Neural crest cell (in vitro differentiated cells): ENCODE data around the gene YES1. TPM values are rescaled to one million over a fixed set of nuclear protein-coding genes. Genes with fewer than 3 reads are reported as not detected.

Experiments used
- DNase-seq: peaks from one replicate; pipeline ENCODE4 v3.0.0; 2021; ENCODE audit warnings: low read depth, mixed read lengths, low spot score
- H3K27ac Mint-ChIP-seq: one replicate; pipeline ENCODE4 v1.8.0; 2021; ENCODE audit warnings: mild to moderate bottlenecking, mixed read lengths; ENCODE audit not compliant: unreplicated experiment
- H3K27me3 Mint-ChIP-seq: 2 replicates; pipeline ENCODE4 v1.8.0; 2021; ENCODE audit warnings: low read depth, mild to moderate bottlenecking, mixed read lengths
- H3K36me3 Mint-ChIP-seq: 2 replicates; pipeline ENCODE4 v1.8.0; 2021; ENCODE audit warnings: low read depth, mild to moderate bottlenecking, mixed read lengths
- H3K4me1 Mint-ChIP-seq: 2 replicates; pipeline ENCODE4 v1.8.0; 2021; ENCODE audit warnings: mixed read lengths
- H3K4me3 Mint-ChIP-seq: one replicate; pipeline ENCODE4 v1.8.0; 2021; ENCODE audit warnings: mild to moderate bottlenecking, mixed read lengths
- H3K9me3 Mint-ChIP-seq: 2 replicates; pipeline ENCODE4 v1.8.0; 2021; ENCODE audit warnings: mixed read lengths
- CTCF ChIP-seq: fragments of 200-600 bp; sonication (generic); conservative IDR thresholded peaks from 2 replicates; pipeline ENCODE4 v1.5.0; 2021; ENCODE audit warnings: antibody characterized with exemption, mild to moderate bottlenecking
- total RNA-seq: library from RNA; stranded (reverse); gene quantifications from 2 replicates; pipeline ENCODE4 v1.2.1, GENCODE V29; 2021

YES1 gene
- total RNA-seq, 1 donor from 2014 or later = 54.7 TPM

- Mint-ChIP-seq H3K36me3 (peaks cover 11% of the 10 kb centered on the region), H3K27ac (no peak overlapping the region), H3K9me3 (no peaks in the 10 kb centered on the region), H3K27me3 (no peaks in the 10 kb centered on the region), H3K4me1 (no peaks in the 10 kb centered on the region), H3K4me3 (no peak overlapping the region)
- DNase-seq = no peak
- no peak for TF ChIP-seq CTCF
Measured at GRCh38 chr18:679516-679915, 132.5 kb downstream of the YES1 start.

- Mint-ChIP-seq H3K4me3 (no peak overlapping the region), H3K9me3 (no peaks in the 10 kb centered on the region), H3K27ac (peak overlapping the region; percentile 78), H3K4me1 (no peaks in the 10 kb centered on the region), H3K36me3 (peaks cover 11% of the 10 kb centered on the region), H3K27me3 (no peaks in the 10 kb centered on the region)
- DNase-seq = no peak
- TF ChIP-seq CTCF = no peak
Measured at GRCh38 chr18:678482-679182, 133.4 kb downstream of the YES1 start.

- Mint-ChIP-seq H3K4me1 (no peaks in the 10 kb centered on the region), H3K36me3 (peaks cover 11% of the 10 kb centered on the region), H3K4me3 (peak overlapping the region; percentile 44), H3K27me3 (no peaks in the 10 kb centered on the region), H3K27ac (no peak overlapping the region), H3K9me3 (no peaks in the 10 kb centered on the region)
- DNase-seq = no peak
- TF ChIP-seq CTCF = no peak
Measured at GRCh38 chr18:677951-678381, 134.1 kb downstream of the YES1 start.

GRCh38 chr18:677145-677544 is 134.9 kb downstream of the YES1 start:
- no peak overlapping the region for H3K27ac Mint-ChIP-seq
- peaks cover 17% of the 10 kb centered on the region for H3K36me3 Mint-ChIP-seq
- no peaks in the 10 kb centered on the region for H3K9me3 Mint-ChIP-seq
- H3K4me1 Mint-ChIP-seq = no peaks in the 10 kb centered on the region
- H3K27me3 Mint-ChIP-seq = no peaks in the 10 kb centered on the region
- H3K4me3 Mint-ChIP-seq = no peak overlapping the region
- TF ChIP-seq CTCF = no peak
- no peak for DNase-seq

- H3K36me3 Mint-ChIP-seq = peaks cover 14% of the 10 kb centered on the region
Measured at GRCh38 chr18:676736-677135, 135.3 kb downstream of the YES1 start.

More at GRCh38 chr18:676736-677135, 135.3 kb downstream of the YES1 start:
- no peak for TF ChIP-seq CTCF
- Mint-ChIP-seq H3K4me1 (no peaks in the 10 kb centered on the region), H3K27me3 (no peaks in the 10 kb centered on the region), H3K9me3 (no peaks in the 10 kb centered on the region), H3K27ac (no peak overlapping the region), H3K4me3 (no peak overlapping the region)
- no peak for DNase-seq
